Measurements from ENCODE around the gene SEC24C.

Gene SEC24C

GRCh38 chr10:73796766-73797165, 52.6 kb downstream of the SEC24C start:
- DNase-seq, result no peak

DNA sequence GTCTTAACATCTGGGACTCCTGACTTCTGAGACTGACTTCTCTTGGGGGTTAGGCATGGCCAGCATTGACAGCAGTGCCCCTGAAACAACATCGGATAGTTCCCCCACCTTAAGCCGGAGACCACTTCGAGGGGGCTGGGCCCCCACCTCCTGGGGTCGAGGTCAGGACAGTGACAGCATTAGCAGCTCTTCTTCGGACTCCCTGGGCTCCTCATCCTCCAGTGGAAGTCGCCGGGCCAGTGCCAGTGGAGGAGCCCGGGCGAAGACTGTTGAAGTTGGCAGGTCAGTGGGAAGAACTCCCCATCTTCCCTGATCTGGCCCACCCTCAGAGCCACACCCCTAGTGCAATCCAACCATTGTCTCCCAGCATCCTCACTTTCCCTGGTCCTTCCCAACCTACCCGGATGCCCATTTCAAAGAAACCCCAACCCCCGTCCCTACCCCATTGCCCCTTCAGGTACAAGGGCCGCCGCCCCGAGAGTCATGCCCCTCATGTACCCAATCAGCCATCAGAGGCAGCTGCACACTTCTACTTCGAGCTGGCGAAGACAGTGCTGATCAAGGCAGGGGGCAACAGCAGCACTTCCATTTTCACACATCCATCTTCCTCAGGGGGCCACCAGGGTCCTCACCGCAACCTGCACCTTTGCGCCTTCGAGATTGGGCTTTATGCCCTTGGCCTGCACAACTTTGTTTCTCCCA, 53.3 kb downstream of the SEC24C start:
- DNase-seq, result no peak

DNA sequence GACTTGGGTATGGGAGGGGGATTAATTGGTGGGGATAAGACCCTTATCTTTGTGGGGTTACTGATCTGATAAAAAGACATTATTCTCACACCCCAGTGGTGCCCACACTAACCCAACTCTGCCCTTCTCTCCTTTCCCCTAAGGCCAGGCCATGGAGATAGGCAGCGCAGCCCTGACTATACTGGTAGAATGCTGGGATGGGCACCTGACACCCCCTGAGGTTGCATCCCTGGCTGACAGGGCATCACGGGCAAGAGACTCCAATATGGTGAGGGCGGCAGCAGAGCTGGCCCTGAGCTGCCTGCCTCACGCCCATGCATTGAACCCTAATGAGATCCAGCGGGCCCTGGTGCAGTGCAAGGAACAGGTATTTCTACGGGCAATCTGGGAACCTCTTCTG, 53.9 kb downstream of the SEC24C start:
- DNase-seq, result no peak

- no peak for DNase-seq
These were observed 54.9 kb downstream of the SEC24C start for GRCh38 chr10:73798927-73799560.

DNA sequence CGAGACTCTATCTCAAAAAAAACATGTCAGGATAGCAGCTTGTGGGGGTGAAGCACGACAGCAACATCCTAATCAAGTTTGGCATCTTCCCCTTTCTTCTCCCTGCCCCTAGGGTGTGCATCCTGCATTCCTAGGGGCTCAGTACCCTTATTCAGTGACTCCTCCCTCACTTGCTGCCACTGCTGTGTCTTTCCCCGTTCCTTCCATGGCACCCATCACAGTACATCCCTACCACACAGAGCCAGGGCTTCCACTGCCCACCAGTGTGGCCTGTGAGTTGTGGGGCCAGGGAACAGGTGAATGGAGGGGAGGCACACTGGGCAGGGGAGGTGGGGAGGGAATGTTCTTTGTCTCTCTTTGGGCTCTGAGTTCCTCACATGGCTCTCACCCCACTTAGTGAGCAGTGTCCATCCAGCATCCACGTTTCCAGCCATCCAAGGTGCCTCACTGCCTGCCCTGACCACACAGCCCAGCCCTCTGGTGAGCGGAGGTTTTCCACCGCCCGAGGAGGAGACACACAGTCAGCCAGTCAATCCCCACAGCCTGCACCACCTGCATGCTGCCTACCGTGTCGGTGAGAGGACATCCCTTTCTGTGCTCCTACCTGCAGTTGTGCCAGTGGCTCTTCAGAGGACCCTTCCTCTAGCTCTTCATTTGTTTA, 55.9 kb downstream of the SEC24C start:
- DNase-seq, result no peak

- DNase-seq, result no peak
These were observed 56.5 kb downstream of the SEC24C start for GRCh38 chr10:73800560-73801252.

DNA sequence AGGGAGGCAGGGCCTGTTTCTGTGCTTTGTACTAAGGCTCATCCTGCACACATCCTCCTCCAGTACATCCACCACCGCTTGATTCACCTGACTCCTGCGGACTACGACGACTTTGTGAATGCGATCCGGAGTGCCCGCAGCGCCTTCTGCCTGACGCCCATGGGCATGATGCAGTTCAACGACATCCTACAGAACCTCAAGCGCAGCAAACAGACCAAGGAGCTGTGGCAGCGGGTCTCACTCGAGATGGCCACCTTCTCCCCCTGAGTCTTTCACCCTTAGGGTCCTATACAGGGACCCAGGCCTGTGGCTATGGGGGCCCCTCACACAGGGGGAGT, 57.0 kb downstream of the SEC24C start:
- no peak for DNase-seq

DNA sequence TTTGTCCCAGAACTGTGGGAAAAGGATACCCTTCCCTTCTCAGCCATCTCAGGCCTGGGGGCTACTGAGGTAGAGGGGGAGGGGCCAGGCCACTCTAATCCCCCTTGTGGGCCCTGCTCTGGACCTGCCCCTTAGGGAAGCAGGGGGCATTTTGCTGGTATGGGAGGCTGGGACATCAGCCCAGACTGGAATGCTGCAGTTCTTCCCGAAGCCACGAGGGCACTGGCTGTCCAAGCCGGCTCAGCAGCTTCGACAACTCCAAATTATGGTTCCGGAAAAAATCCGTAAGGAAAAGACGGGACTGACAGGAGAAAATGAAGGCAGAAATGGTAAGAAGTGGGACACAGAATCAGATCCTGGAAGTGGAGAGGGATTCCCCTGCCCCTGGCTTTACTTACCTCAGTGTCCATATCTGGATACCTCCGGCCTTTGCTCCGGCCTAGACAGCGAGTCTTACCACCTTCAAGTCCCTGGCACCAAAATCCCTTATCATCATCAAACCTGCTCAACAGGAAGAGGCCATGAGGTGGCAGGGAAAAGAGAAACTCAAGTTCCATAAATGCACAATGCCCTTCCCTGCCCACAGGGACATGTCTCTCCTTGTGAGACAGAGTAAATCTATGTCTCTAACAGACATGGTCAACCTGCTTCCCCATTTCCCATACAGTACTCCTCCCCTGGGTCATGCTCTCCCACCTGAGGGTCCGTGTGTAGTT, 58.3 kb downstream of the SEC24C start:
- no peak for DNase-seq

DNA sequence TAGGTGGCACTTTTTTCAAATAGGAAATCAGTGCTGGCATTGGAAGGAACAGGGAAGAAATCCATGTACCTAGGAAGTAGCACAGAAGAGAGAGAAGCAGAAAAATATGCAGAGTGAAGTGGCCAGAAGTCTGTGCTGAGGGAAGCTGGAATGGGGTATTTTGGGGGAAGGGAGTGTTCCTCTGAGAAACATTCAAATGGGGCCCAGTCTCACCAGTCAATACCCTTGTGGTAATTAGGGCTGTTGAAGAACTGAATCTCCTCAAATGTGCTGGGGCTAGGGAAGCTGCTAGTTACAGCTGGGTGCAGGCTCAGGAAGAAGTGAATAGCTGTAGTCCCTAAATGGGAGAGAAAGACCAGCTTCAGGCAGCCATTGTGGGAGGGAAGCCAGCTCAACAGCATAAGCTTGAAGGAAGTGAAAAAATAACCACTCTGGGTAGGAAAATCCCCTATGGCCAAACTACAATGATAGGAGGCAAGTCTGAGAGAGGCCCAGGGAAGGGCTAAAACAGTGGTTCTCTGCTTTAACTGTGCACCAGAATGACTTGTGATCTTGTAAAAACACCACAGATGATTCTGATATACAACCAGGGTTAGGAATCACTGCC, 59.6 kb downstream of the SEC24C start:
- no peak for DNase-seq

- no peak for DNase-seq
These were observed 62.2 kb downstream of the SEC24C start for GRCh38 chr10:73806176-73806950.

GRCh38 chr10:73807471-73807870, 63.3 kb downstream of the SEC24C start:
- no peak for DNase-seq

DNA sequence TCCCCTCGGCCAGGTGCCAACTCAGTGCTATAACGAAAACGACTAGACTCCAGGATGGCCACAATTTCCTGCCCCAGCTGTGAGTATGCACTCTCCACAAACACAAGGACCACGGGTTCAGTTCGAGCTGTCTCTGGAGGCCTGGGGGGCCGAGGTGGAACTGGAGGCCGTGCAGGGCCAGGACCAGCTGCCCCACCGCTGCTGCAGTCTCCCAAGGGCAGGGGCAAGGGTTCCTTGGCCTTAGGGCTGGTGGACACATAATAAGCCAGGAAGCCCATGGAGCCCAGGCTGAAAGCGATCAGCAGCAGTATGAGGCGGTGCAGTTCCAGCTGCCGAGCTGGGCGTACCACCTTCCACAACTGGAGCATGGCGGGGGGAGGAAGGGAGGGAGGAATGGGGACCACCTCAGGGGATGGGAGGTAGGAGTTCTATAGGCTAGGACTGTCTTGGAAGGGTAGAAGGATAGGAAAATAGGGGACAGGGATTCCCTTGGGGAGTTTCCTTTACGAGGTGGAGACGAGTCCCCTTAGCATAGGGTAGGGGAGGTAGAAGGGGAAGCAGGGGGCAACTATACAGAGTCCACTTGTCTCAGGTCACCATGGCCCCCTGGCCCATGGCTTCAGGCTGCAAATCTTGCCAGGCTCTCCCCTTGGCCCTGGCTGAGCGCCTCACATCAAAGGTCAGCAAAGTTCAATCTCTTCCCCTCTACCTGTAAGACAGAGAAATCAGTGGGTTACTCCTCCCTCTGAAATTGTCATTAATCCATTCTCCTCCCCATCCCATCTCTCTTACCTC, 64.0 kb downstream of the SEC24C start:
- DNase-seq, result no peak

DNA sequence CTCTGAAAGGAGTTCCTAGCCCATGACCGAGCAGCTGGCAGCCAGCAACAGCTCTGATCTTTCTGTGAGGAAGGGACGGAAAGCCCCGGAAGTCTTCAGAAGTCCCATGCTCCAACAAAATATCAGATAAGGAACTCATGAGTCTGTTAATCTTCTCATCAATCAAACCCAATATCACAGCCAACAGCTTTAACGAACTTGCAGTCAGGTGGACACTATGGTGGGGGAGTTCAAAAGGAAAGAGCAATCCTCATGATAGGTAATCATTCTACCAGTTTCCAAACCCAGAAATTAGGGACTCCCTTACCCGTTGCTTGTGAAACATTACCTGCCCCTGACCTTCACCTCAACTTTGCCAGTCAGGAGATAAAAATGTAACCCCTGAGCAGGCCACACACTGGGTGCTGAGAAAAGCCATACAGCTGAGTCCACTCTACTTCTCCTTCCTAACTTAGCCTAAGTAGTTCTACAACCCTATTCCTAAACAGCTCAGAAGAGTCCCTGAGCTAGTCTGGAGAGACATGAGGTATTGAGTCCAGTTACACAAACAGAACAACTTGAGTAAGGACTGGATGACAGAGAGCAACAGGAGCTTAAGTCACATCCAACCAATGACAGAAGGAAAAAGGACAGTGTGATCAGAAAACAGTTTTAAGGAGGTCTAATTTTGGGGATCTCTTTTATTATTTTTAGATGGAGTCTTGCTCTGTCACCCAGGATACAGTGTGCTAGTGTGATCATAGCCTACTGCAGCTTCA, 65.1 kb downstream of the SEC24C start:
- no peak for DNase-seq

DNA sequence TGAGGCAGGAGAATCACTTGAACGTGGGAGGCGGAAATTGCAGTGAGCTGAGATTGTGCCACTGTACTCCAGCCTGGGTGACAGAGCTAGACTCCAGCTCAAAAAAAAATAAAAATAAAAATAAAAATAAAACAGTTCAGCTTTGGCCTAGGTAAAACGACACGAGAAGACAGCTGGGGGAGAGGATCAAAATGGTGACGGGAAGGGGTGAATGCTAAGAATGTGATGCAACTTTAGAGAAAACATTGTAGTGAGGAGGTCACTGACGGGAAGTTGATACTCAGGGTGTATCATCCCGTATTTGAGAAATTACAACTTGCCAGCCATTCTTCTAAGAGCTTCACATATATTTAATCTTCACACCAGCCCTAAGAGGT, 66.2 kb downstream of the SEC24C start:
- DNase-seq, result no peak

- no peak for DNase-seq
These were observed 66.7 kb downstream of the SEC24C start for GRCh38 chr10:73810735-73811465.

GRCh38 chr10:73812657-73813056, 68.5 kb downstream of the SEC24C start:
- no peak for DNase-seq

GRCh38 chr10:73813333-73813732, 69.2 kb downstream of the SEC24C start:
- DNase-seq, result no peak

GRCh38 chr10:73814276-73814895, 70.2 kb downstream of the SEC24C start:
- DNase-seq, result no peak

All from NCI-H774 (cell line).